ENCODE results near the gene PCCA.

Gene PCCA

GRCh38 chr13:100442095-100442832 is 353.4 kb downstream of the PCCA start:
- DNase-seq (ENCODE audit: extremely low read depth in 1 of 2, low read depth in 1 of 2): no peak

DNA sequence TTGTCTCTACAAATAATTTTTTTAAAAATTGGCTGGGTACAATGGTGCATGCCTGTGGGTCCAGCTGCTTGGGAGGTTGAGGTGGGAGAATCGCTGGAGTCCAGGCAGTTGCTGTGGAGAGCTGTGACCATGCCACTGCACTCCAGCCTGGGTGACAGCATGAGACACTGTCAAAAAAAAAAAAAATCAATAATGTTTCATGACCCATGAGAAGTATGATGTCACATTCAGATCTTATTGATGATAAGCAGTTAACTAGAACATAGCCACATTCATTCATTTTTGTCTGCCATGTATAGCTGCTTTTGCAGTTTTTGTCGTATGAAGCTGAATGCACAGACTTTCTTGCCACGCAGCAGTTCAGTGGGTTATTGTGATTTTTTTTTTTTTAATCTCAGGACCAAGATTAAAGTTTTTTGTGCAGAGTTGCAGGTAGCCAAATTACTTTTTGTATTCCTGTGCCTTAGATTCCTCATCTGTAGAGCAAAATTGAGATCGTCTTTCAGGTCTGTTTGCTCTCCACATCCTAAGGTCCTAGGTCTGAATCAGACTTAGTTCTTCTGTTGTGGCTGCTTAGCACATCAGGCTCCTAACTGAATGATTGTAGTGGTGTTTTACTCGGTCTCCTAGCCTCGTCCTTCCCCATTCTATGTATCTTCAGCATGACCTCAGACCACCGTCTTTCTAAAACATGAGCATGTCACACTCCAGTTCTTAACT is 354.5 kb downstream of the PCCA start:
- no peak for DNase-seq (ENCODE audit: extremely low read depth in 1 of 2, low read depth in 1 of 2)

- no peak for DNase-seq (ENCODE audit: extremely low read depth in 1 of 2, low read depth in 1 of 2)
Measured at GRCh38 chr13:100443998-100444328, 355.1 kb downstream of the PCCA start.

DNA sequence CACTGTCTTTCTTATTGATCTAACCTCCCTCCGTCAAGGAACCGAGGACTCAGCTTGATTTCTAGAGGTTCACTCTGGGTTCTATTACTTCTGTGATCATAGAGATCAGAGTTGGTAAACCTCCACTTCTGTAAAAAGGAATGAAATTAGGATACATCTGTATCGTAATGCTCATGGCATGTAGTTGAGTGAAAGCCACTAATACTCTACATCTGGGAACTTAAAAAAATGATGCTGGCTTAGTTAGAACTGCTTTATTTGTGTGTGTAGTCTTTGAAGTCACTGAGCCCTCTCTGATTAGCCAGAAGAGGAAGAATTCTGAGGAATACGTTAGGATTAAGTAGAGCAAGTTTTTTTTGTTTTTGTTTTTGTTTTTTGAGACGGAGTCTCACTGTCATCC is 358.9 kb downstream of the PCCA start:
- DNase-seq (ENCODE audit: extremely low read depth in 1 of 2, low read depth in 1 of 2): no peak

DNA sequence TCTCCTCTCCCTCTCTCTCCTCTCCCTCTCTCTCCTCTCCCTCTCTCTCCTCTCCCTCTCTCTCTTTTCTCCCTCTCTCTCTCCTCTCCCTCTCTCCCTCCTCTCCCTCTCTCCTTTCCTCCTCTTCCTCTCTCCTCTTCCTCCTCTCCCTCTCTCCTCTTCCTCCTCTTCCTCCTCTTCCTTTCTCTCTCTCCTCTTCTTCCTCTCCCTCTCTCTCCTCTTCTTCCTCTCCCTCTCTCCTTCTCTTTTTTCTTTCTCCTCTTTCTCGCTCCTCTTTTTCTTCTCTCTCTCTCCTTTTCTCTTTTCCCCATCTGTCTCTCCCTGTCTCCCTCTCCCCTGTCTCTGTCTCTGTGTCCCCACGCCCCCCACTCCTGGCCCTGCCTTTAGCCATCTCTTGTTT is 363.0 kb downstream of the PCCA start:
- no peak for DNase-seq (ENCODE audit: extremely low read depth in 1 of 2, low read depth in 1 of 2)

GRCh38 chr13:100454876-100455275 is 366.0 kb downstream of the PCCA start:
- no peak for DNase-seq (ENCODE audit: extremely low read depth in 1 of 2, low read depth in 1 of 2)

- DNase-seq (ENCODE audit: extremely low read depth in 1 of 2, low read depth in 1 of 2): no peak
Measured at GRCh38 chr13:100458673-100459072, 369.8 kb downstream of the PCCA start.

- DNase-seq (ENCODE audit: extremely low read depth in 1 of 2, low read depth in 1 of 2): no peak
Measured at GRCh38 chr13:100459747-100460146, 370.9 kb downstream of the PCCA start.

GRCh38 chr13:100460266-100460665 is 371.4 kb downstream of the PCCA start:
- no peak for DNase-seq (ENCODE audit: extremely low read depth in 1 of 2, low read depth in 1 of 2)

GRCh38 chr13:100460791-100461190 is 371.9 kb downstream of the PCCA start:
- DNase-seq (ENCODE audit: extremely low read depth in 1 of 2, low read depth in 1 of 2): no peak

DNA sequence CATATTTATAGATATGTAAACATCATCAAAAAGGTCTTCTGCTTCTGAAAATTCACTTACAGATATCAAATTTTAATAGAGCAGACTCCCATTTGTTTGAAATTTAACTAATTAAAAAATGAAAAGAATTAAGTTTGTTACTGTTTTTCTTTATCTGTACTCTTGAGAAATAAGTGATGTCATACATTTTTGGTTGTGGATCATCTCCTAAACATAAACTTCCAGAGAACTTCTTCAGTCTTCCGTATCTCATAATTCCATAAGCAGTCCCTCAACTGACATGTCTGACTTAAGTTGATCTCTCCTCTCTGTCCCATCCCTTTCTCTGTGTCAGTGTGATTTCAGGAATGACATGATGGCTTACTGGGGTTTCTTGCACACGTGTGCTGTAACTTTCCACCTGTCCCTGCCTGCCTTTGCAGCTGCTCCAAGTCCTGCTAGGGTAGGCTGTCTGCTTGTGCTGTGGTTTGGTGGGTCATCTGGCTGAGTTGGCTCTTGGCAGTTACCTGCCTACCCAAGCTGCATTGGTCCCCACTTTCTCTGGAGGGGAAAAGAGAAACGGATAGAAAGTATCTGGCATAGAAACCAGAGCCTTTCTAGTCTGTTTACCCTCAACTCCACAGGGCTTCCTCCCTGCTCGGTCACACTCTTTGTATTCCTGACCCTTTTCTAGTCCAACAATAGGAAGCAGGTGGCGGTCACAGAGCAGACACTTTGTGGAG is 372.6 kb downstream of the PCCA start:
- DNase-seq (ENCODE audit: extremely low read depth in 1 of 2, low read depth in 1 of 2): no peak

DNA sequence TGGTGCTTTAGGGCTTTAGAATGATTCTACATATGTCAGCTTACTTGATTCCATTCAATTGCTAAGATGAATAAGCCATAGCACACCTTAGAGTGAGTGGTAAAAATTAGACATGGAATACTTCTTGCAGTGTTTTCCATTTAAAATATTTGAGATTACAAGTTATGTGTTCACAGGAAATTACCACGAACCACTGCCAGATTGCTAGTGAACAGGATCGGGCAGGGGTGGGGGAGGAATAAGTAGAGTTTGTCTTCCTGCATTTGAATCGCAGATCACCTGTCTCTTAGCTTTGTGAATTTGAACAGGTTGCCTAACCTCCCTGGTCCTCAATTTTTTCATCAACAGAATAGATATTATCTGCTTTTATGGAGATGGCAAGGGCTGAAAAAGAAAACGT is 375.1 kb downstream of the PCCA start:
- no peak for DNase-seq (ENCODE audit: extremely low read depth in 1 of 2, low read depth in 1 of 2)

- no peak for DNase-seq (ENCODE audit: extremely low read depth in 1 of 2, low read depth in 1 of 2)
Measured at GRCh38 chr13:100465558-100465957, 376.7 kb downstream of the PCCA start.

DNA sequence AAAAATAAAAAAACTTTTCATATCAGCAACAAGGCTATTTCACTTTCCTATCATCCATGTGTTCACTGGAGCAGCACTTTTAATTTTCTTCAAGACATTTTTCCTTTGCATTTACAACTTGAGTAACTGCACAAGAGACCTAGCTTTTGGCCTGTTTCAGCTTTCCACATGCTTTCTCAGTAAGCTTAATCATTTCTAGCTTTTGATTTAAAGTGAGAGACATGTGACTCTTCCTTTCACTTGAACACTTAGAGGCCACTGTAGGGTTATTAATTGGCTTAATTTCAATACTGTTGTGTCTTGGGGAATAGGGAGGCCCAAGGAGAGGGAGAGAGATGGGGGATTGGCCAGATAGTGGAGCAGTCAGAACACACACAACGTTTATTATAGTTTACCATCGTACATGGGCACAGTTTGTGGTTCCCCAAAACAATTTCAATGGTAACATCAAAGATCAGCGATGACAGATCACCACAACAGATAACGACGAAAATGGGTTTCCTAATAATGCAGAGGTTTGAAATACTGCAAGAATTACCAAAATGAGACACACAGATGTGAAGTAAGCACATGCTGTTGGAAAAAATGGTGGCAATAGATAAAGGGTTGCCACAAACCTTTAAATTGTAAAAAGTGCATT is 382.1 kb downstream of the PCCA start:
- DNase-seq (ENCODE audit: extremely low read depth in 1 of 2, low read depth in 1 of 2): no peak

DNA sequence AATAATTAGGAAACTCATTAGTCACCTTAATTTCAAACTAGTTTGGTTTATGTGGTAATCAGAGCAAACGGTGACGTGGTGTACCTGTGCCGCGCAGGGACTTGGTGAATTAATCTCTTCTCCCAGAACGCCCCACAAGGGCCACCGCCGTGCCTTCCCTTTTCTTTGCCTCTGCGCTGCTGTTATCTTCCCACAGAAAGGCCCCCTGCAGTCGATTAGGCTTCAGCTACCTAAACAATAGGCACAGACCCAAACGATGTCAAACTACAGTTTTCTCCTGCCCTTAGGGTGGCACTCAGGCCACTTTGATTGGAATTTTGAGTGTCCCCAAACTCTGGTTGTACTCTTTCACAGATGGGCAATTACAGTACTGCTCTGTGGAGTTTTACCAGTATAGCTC is 384.2 kb downstream of the PCCA start:
- no peak for DNase-seq (ENCODE audit: extremely low read depth in 1 of 2, low read depth in 1 of 2)

- DNase-seq (ENCODE audit: extremely low read depth in 1 of 2, low read depth in 1 of 2): no peak
Measured at GRCh38 chr13:100473501-100474044, 384.7 kb downstream of the PCCA start.

DNA sequence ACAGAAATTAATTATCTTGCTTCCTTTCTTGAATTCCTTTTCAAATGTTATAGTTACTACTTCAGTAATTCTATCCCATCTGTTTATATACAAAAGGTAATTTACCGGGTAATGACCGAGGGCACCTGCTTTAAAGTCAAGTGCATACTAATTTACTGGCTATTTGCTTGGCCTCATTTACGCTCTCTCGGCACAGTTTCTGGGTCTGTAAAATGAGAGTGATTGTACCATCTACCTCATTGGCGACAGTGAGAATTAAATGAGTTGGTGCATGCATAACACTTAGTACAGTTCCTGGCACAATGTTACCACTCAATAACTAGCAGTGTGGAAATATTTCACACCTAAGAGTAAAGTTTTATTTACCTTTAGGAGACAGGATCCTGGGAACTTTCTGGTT is 388.1 kb downstream of the PCCA start:
- DNase-seq (ENCODE audit: extremely low read depth in 1 of 2, low read depth in 1 of 2): no peak

GRCh38 chr13:100478107-100478809 is 389.4 kb downstream of the PCCA start:
- DNase-seq (ENCODE audit: extremely low read depth in 1 of 2, low read depth in 1 of 2): no peak

GRCh38 chr13:100480676-100481075 is 391.8 kb downstream of the PCCA start:
- DNase-seq (ENCODE audit: extremely low read depth in 1 of 2, low read depth in 1 of 2): no peak

- DNase-seq (ENCODE audit: extremely low read depth in 1 of 2, low read depth in 1 of 2): no peak
Measured at GRCh38 chr13:100483139-100483538, 394.2 kb downstream of the PCCA start.

Data from activated CD8-positive, alpha-beta memory T cell treated with anti-CD3 and anti-CD28 coated beads for 1 hour (primary cell).